ENCODE data around the gene RAB11B.
"Not testable (repeated sequence)": the region's sequence is repeated elsewhere in the genome, so short reads cannot be mapped to it uniquely, and the experiment has no call there.

DNA sequence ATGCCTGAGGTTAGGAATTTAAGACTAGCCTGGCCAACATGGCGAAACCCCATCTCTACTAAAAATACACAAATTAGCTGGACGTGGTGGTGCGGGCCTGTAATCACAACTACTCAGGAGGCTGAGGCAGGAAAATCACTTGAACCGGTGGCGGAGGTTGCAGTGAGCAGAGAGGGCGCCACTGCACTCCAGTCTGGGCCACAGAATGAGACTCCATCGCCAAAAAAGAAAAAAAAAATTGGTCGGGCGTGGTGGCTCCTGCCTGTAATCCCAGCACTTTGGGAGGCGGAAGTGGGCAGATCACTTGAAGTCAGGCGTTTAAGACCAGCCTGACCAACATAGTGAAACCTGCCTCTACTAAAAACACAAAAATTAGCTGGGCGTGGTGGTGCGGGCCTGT is 20.6 kb downstream of the RAB11B start:
- TF ChIP-seq, protein P1, sequence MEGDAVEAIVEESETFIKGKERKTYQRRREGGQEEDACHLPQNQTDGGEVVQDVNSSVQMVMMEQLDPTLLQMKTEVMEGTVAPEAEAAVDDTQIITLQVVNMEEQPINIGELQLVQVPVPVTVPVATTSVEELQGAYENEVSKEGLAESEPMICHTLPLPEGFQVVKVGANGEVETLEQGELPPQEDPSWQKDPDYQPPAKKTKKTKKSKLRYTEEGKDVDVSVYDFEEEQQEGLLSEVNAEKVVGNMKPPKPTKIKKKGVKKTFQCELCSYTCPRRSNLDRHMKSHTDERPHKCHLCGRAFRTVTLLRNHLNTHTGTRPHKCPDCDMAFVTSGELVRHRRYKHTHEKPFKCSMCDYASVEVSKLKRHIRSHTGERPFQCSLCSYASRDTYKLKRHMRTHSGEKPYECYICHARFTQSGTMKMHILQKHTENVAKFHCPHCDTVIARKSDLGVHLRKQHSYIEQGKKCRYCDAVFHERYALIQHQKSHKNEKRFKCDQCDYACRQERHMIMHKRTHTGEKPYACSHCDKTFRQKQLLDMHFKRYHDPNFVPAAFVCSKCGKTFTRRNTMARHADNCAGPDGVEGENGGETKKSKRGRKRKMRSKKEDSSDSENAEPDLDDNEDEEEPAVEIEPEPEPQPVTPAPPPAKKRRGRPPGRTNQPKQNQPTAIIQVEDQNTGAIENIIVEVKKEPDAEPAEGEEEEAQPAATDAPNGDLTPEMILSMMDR (IDR thresholded peaks at IDR 0.05; ENCODE audit: borderline replicate concordance, extremely low read depth, low read length, poor library complexity, severe bottlenecking): peak; percentile 26
- not testable (repeated sequence) for TF ChIP-seq EZH2 (IDR thresholded peaks at IDR 0.05; ENCODE audit: borderline replicate concordance, low read depth, low read length, severe bottlenecking)
